ENCODE measurements around the gene KLHL29. TPM values are rescaled to one million over a fixed set of nuclear protein-coding genes. Genes with fewer than 3 reads are reported as not detected.

The KLHL29 gene
- total and polyA plus RNA-seq, 8 donors: 0.91 to 6.6 (median 2.6) TPM

DNA sequence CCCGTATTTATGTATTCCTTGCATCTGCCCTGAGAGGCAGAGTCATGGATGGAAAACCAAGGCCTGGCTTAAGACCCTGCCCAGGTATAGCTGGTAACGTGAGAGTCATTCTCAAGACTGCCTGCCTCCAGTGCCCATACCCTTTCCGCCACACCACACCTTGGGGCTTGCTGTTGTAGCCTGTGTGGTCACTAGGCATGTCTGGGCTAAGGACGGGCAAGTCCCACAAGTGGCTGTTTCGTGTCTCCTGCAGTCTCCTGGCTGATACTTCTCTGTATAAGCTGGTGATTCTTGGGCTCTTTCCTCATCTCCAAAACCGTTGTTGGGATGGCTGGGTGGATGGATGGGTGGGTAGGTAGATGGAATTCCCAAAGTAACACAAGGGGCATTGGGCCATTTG lies 269.8 kb downstream of the KLHL29 start:
- Histone ChIP-seq H3K4me3 (no peak overlapping the region), H3K36me3 (no peaks in the 10 kb centered on the region), H3K4me1 (no peaks in the 10 kb centered on the region), H3K9me3 (no peaks in the 10 kb centered on the region), H3K27me3 (no peaks in the 10 kb centered on the region), H3K27ac (no peak overlapping the region)
- intact Hi-C loops (cut with DNase I): no loop called here
- no peak for FAIRE-seq
- WGBS, 2 donors: 80 to 90% methylated on average over 6 of the region's 6 CpGs
- TF ChIP-seq, protein P1, sequence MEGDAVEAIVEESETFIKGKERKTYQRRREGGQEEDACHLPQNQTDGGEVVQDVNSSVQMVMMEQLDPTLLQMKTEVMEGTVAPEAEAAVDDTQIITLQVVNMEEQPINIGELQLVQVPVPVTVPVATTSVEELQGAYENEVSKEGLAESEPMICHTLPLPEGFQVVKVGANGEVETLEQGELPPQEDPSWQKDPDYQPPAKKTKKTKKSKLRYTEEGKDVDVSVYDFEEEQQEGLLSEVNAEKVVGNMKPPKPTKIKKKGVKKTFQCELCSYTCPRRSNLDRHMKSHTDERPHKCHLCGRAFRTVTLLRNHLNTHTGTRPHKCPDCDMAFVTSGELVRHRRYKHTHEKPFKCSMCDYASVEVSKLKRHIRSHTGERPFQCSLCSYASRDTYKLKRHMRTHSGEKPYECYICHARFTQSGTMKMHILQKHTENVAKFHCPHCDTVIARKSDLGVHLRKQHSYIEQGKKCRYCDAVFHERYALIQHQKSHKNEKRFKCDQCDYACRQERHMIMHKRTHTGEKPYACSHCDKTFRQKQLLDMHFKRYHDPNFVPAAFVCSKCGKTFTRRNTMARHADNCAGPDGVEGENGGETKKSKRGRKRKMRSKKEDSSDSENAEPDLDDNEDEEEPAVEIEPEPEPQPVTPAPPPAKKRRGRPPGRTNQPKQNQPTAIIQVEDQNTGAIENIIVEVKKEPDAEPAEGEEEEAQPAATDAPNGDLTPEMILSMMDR (IDR thresholded peaks at IDR 0.05): no peak
- ATAC-seq: no peak
- no peak for DNase-seq

DNA sequence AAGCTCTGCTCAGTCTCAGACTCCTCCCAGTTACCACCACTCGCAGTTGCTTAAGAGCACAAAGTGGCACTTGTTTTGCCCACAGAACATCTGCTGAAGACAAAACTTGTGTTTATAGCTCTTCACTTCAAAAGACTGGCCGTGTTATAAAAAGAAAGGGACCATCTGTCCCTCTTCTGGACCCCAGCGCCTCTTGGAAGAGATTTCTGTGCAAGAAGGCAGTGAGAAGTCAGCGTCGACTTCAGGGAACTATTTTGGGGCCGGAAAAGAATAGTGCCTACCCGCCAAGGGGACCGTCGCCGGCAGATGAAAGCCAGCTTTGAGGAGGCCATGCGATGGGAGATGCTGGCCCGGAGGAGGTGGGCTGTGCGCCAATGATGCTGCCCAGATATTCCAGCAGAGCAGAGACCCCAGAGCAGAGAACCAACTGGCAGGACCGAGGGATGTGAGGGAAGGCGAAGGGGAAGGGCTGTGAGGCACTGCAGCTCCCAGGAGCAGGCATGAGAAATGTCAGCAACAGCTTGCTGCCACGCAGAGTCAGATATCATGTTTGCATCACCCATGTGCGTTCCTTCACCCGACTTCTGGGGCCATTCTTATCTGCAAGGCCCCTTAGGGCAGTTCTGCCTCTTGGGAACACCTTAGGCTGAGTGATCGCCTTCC lies 271.1 kb downstream of the KLHL29 start:
- no peak for FAIRE-seq
- ATAC-seq: no peak
- Histone ChIP-seq H3K27me3 (no peaks in the 10 kb centered on the region), H3K4me3 (no peak overlapping the region), H3K27ac (no peak overlapping the region), H3K4me1 (no peaks in the 10 kb centered on the region), H3K36me3 (no peaks in the 10 kb centered on the region), H3K9me3 (no peaks in the 10 kb centered on the region)
- no peak for DNase-seq
- TF ChIP-seq, protein P1 (IDR thresholded peaks at IDR 0.05): no peak
- WGBS, 2 donors: 68 to 75% methylated on average over 19 of the region's 19 CpGs
- intact Hi-C loops (cut with DNase I): no loop called here

DNA sequence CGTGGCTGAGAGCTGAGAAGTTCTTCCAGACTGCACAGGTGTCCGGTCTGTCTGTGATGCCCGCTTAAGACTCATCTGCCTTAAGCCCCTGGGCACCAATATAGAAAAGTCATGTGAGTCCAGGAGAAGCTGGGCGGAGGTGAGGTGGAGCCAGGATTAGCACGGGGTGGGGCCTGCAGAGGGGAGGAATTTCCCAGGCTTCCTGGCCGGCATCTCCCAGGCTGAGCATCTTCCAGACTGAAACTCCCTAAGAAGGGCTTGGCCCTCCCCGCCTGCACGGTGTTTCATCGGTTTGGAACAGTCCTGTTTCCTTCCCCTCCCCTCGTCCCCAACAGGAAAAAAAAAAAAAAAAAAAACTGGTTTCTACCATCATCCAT lies 271.6 kb downstream of the KLHL29 start:
- Histone ChIP-seq H3K4me1 (no peaks in the 10 kb centered on the region), H3K27ac (no peak overlapping the region), H3K4me3 (no peak overlapping the region), H3K9me3 (no peaks in the 10 kb centered on the region), H3K27me3 (no peaks in the 10 kb centered on the region), H3K36me3 (no peaks in the 10 kb centered on the region)
- DNase-seq: no peak
- ATAC-seq: no peak
- WGBS, 2 donors: 44 to 55% methylated on average over 10 of the region's 10 CpGs
- TF ChIP-seq, protein P1 (IDR thresholded peaks at IDR 0.05): no peak
- intact Hi-C loops (cut with DNase I): no loop called here
- no peak for FAIRE-seq

DNA sequence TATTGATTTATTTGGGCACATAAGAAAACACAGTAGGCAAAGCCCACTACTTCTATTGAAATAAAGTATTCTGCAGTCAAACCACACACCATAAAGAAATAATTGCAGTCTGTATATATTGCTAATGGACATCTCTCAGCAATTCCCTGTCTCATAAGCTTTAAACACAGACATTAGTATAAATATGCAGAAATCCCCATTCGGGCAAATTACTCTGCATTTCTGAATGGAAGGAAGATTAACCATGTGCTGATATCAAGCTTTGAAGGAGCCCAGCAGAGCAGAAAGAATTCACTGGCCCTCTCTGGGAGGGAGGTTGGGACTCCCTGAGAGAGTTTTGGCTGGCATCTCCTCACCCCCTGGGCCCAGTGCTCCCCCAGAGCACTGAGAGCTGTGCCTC lies 272.4 kb downstream of the KLHL29 start:
- ATAC-seq (no peak), DNase-seq (no peak), FAIRE-seq (no peak)
- intact Hi-C loops (cut with DNase I): no loop called here
- Histone ChIP-seq H3K27ac (no peak overlapping the region), H3K27me3 (no peaks in the 10 kb centered on the region), H3K4me1 (no peaks in the 10 kb centered on the region), H3K36me3 (no peaks in the 10 kb centered on the region), H3K9me3 (no peaks in the 10 kb centered on the region), H3K4me3 (no peak overlapping the region)
- TF ChIP-seq, protein P1 (IDR thresholded peaks at IDR 0.05): no peak
- 45 to 67% methylated on average over 1 of the region's 1 CpG for WGBS, 2 donors

DNA sequence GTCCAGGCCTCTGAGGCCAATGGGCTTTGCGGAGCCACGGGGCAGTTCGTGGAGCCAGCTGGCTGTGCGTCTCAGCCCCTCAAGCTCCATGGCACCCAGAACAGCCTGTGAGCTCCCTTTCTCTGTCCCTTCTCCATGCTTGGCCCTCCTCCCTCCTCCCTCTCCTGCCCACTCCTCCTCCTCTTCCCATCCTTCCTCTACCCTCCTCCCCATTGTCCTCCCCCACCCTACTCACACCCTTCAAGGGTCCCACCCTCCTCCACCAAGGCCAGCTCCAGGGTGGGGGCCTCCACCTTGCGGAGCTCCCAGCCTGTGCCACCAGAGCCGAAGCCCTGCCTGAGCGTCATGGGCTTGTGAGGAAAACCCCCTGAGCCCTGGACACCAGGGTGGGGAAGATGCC lies 273.0 kb downstream of the KLHL29 start:
- no peaks in the 10 kb centered on the region for H3K27me3 ChIP-seq
- 81 to 93% methylated on average over 7 of the region's 7 CpGs for WGBS, 2 donors
- no peaks in the 10 kb centered on the region for H3K9me3 ChIP-seq
- no peak for FAIRE-seq
- no peak for DNase-seq
- H3K4me1 ChIP-seq: no peaks in the 10 kb centered on the region
- no peak overlapping the region for H3K27ac ChIP-seq
- intact Hi-C loops (cut with DNase I): no loop called here
- ATAC-seq: no peak
- TF ChIP-seq, protein P1 (IDR thresholded peaks at IDR 0.05): no peak
- H3K36me3 ChIP-seq: no peaks in the 10 kb centered on the region
- no peak overlapping the region for H3K4me3 ChIP-seq

Data from pancreas (tissue), 10 donors.